ENCODE results near the gene CHMP4B.
A peak's percentile ranks its signal among the peaks of the same experiment; 100 is the strongest.

Gene CHMP4B

GRCh38 chr20:33878583-33878982 lies 67.4 kb downstream of the CHMP4B start:
- H3K4me3 ChIP-seq (ENCODE audit: low read length): no peak overlapping the region
- no peak overlapping the region for H3K9ac ChIP-seq (ENCODE audit: low read length)
- no peak overlapping the region for H3K4me2 ChIP-seq (ENCODE audit: low read depth, low read length)
- H3K27ac ChIP-seq (ENCODE audit: low read length): no peak overlapping the region
- H3K9me2 ChIP-seq (replicated peaks; ENCODE audit: insufficient read depth, low read length): no peaks in the 10 kb centered on the region
- H3F3A ChIP-seq (ENCODE audit: insufficient read depth, low read length): peaks cover 49% of the 10 kb centered on the region
- peaks cover 3% of the 10 kb centered on the region; the same call in 1 of the 2 replicates for H3K79me2 ChIP-seq (ENCODE audit: low read length)
- no peak overlapping the region for H2AFZ ChIP-seq (ENCODE audit: low read length)
- no peaks in the 10 kb centered on the region for H3K9me3 ChIP-seq (replicated peaks; ENCODE audit: insufficient read depth, low read length)
- TF ChIP-seq CTCF (IDR thresholded peaks at IDR 0.05; ENCODE audit: low read length) (no peak), EZH2phosphoT487 (IDR thresholded peaks at IDR 0.05; ENCODE audit: low read length) (no peak), EZH2 (optimal IDR thresholded peaks at IDR 0.05; ENCODE audit: low read depth, low read length) (no peak)
- peaks cover 65% of the 10 kb centered on the region for H3K4me1 ChIP-seq (ENCODE audit: low read length)
- no peaks in the 10 kb centered on the region for H3K36me3 ChIP-seq (replicated peaks; ENCODE audit: insufficient read depth, low read length)
- no peaks in the 10 kb centered on the region for H4K20me1 ChIP-seq (ENCODE audit: insufficient read depth, low read length)
- H3K27me3 ChIP-seq (replicated peaks; ENCODE audit: insufficient read depth, low read length): no peaks in the 10 kb centered on the region
- no peak for DNase-seq

GRCh38 chr20:33880396-33880795 lies 69.2 kb downstream of the CHMP4B start:
- Histone ChIP-seq H4K20me1 (ENCODE audit: insufficient read depth, low read length) (no peaks in the 10 kb centered on the region), H3K4me2 (ENCODE audit: low read depth, low read length) (no peak overlapping the region), H2AFZ (ENCODE audit: low read length) (0 out of 2 replicates have a peak overlapping the region, but pooled peaks have one; percentile 1), H3K27me3 (replicated peaks; ENCODE audit: insufficient read depth, low read length) (no peaks in the 10 kb centered on the region), H3K4me3 (ENCODE audit: low read length) (no peak overlapping the region), H3K9me2 (replicated peaks; ENCODE audit: insufficient read depth, low read length) (no peaks in the 10 kb centered on the region), H3K9me3 (replicated peaks; ENCODE audit: insufficient read depth, low read length) (no peaks in the 10 kb centered on the region), H3K4me1 (ENCODE audit: low read length) (peaks cover 67% of the 10 kb centered on the region), H3K27ac (ENCODE audit: low read length) (peak overlapping the region; percentile 57), H3K36me3 (replicated peaks; ENCODE audit: insufficient read depth, low read length) (no peaks in the 10 kb centered on the region), H3K9ac (ENCODE audit: low read length) (no peak overlapping the region), H3F3A (ENCODE audit: insufficient read depth, low read length) (peaks cover 51% of the 10 kb centered on the region), H3K79me2 (ENCODE audit: low read length) (peaks cover 3% of the 10 kb centered on the region; the same call in 1 of the 2 replicates)
- DNase-seq: no peak
- TF ChIP-seq CTCF (IDR thresholded peaks at IDR 0.05; ENCODE audit: low read length) (no peak), EZH2 (optimal IDR thresholded peaks at IDR 0.05; ENCODE audit: low read depth, low read length) (no peak), EZH2phosphoT487 (IDR thresholded peaks at IDR 0.05; ENCODE audit: low read length) (no peak)

- DNase-seq: no peak
- Histone ChIP-seq H3K9me2 (replicated peaks; ENCODE audit: insufficient read depth, low read length) (no peaks in the 10 kb centered on the region), H3K4me1 (ENCODE audit: low read length) (peaks cover 52% of the 10 kb centered on the region), H3K27me3 (replicated peaks; ENCODE audit: insufficient read depth, low read length) (no peaks in the 10 kb centered on the region), H3K9ac (ENCODE audit: low read length) (peak overlapping the region; percentile 69), H3K4me2 (ENCODE audit: low read depth, low read length) (0 out of 2 replicates have a peak overlapping the region, but pooled peaks have one; percentile 35), H3K27ac (ENCODE audit: low read length) (peak overlapping the region; percentile 97), H3K36me3 (replicated peaks; ENCODE audit: insufficient read depth, low read length) (no peaks in the 10 kb centered on the region), H4K20me1 (ENCODE audit: insufficient read depth, low read length) (no peaks in the 10 kb centered on the region), H3F3A (ENCODE audit: insufficient read depth, low read length) (peaks cover 46% of the 10 kb centered on the region), H3K9me3 (replicated peaks; ENCODE audit: insufficient read depth, low read length) (no peaks in the 10 kb centered on the region), H3K4me3 (ENCODE audit: low read length) (no peak overlapping the region), H3K79me2 (ENCODE audit: low read length) (peaks cover 3% of the 10 kb centered on the region; the same call in 1 of the 2 replicates), H2AFZ (ENCODE audit: low read length) (no peak overlapping the region)
- TF ChIP-seq CTCF (IDR thresholded peaks at IDR 0.05; ENCODE audit: low read length) (no peak), EZH2phosphoT487 (IDR thresholded peaks at IDR 0.05; ENCODE audit: low read length) (no peak), EZH2 (optimal IDR thresholded peaks at IDR 0.05; ENCODE audit: low read depth, low read length) (no peak)
Observed at GRCh38 chr20:33881989-33882388, 70.8 kb downstream of the CHMP4B start.
